GM21526 (cell line): ENCODE data around the gene B9D2.
"Not testable (repeated sequence)": the region's sequence is repeated elsewhere in the genome, so short reads cannot be mapped to it uniquely, and the experiment has no call there.

Experiments
- ATAC-seq: cut with Tn5 transposase; IDR thresholded peaks from one replicate; pipeline ENCODE4 v1.9.1; 2021; ENCODE audit warnings: moderate library complexity; ENCODE audit not compliant: unreplicated experiment, low FRiP score

B9D2 gene

GRCh38 chr19:41356984-41357739, 6.8 kb downstream of the B9D2 start:
- no peak for ATAC-seq

DNA sequence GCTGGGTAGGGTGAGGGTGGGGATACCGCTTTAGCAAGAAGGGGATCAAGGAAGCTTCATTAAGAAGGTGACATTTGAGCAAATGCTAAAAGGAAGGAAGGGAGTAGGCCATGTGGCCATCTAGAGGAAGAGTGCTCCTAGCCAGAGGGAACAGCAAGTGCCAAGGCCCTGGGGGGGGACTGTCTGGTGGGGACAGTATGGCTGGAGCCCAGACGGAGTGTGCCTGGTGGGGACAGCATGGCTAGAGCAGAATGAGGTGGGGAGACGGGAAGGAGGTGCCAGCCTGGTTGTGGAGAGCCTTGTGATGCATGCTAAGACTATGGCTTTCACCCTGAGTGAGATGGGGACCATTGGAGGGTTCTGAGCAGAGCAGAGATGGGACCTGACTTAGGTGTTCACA, 8.1 kb downstream of the B9D2 start:
- no peak for ATAC-seq

DNA sequence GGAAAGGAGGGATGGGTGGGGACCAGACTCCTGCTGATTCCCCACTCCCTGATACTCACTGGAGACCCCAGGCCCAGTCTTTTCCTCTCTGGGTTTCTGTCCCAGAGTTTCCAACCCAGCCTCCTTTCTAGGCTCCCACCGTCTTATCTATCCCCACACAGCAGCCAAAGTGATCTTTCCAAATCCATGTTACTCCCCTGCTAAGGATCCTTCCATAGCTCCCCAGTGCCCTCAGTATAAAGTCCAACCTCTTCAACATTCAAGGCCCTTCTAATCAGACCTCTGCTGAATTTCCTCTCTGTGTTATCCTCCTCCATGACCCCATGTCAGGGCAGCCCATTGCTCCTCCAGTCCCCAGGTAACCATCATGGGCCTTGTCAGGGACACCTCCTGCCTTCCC, 8.9 kb downstream of the B9D2 start:
- ATAC-seq = no peak

DNA sequence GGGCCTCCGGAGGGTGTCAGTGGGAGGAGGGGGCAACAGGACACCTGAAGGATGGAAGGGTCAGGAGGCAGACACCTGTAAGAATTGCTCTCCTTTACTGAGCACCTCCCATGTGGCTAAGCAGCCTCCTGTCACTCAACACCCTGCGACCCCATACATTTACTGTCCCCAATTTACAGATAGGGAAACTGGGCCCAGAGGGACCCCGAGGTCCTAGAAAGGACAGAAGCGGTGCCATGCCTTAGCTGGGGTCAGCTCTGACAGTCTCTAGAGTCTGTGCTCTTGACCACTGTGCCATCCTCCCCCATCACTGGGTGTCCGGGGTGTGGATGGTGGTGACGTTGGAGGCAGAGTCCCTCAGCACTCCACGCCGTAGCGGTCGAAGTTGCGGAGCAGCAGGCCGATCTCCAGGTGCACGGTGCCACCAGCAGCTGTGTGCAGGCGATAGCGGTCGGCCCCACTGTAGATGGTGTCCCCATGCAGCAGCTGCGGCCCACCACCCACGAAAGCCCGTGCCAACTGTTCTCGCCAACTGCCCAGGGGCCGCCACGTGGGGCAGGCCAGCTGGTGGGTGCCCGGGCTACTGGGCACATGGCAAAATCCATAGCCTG, 9.5 kb downstream of the B9D2 start:
- ATAC-seq = peak; percentile 9

- ATAC-seq = peak; percentile 32
Observed at GRCh38 chr19:41353466-41354342, 10.2 kb downstream of the B9D2 start, which contains the start of gene TGFB1. TGFB1 (minus strand) TSS chr19:41353922; CDS start chr19:41353044, 878 bp downstream.

DNA sequence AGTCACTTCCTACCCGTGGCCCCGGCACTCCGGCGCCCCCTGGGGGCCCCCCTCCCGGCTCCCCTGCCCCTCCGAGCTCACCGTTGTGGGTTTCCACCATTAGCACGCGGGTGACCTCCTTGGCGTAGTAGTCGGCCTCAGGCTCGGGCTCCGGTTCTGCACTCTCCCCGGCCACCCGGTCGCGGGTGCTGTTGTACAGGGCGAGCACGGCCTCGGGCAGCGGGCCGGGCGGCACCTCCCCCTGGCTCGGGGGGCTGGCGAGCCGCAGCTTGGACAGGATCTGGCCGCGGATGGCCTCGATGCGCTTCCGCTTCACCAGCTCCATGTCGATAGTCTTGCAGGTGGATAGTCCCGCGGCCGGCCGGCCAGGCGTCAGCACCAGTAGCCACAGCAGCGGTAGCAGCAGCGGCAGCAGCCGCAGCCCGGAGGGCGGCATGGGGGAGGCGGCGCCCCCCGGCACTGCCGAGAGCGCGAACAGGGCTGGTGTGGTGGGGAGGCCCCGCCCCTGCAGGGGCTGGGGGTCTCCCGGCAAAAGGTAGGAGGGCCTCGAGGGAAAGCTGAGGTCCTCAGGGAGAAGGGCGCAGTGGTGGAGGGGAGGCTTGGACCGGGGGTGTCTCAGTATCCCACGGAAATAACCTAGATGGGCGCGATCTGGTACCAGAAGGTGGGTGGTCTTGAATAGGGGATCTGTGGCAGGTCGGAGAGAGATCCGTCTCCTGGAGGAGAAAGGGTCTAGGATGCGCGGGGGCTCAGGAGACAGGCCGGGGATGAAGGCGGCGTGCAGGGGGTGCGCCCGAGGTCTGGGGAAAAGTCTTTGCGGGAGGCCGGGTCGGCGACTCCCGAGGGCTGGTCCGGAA, 11.1 kb downstream of the B9D2 start:
- no peak for ATAC-seq

DNA sequence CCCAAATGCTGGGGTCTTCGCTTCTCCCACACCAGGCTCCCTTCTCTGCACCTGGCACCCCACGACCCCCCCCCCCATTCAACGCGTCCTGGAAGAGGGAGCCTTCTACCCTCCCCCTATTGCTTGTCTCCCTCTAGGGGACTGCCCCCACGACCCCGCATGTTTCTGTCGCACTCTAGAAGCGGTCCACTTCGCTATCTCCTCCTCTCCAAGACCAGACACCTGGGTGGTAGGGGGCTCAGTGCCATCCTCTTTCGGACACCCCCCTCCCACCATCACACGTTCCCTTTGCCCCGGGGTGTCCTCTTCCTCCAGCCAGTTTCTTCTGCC, 11.7 kb downstream of the B9D2 start:
- ATAC-seq = no peak

GRCh38 chr19:41351339-41352245, 12.4 kb downstream of the B9D2 start:
- ATAC-seq = no peak

GRCh38 chr19:41350735-41351338, 13.1 kb downstream of the B9D2 start:
- no peak for ATAC-seq

DNA sequence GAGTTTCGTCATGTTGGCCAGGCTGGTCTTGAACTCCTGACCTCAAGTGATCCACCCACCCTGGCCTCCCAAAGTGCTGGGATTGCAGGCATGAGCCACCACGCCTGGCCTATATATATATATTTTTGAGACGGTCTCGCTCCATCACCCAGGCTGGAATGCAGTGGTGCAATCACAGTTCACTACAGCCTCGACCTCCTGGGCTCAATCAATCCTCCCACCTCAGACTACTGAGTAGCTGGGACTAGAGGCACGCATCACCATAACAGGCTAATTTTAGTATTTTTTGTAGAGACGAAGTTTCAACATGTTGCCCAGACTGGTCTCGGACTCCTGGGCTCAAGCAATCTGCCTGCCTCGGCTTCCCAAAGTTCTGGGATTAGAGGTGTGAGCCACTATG, 17.0 kb downstream of the B9D2 start:
- ATAC-seq = not testable (repeated sequence)

GRCh38 chr19:41344162-41344561, 19.8 kb downstream of the B9D2 start:
- no peak for ATAC-seq

DNA sequence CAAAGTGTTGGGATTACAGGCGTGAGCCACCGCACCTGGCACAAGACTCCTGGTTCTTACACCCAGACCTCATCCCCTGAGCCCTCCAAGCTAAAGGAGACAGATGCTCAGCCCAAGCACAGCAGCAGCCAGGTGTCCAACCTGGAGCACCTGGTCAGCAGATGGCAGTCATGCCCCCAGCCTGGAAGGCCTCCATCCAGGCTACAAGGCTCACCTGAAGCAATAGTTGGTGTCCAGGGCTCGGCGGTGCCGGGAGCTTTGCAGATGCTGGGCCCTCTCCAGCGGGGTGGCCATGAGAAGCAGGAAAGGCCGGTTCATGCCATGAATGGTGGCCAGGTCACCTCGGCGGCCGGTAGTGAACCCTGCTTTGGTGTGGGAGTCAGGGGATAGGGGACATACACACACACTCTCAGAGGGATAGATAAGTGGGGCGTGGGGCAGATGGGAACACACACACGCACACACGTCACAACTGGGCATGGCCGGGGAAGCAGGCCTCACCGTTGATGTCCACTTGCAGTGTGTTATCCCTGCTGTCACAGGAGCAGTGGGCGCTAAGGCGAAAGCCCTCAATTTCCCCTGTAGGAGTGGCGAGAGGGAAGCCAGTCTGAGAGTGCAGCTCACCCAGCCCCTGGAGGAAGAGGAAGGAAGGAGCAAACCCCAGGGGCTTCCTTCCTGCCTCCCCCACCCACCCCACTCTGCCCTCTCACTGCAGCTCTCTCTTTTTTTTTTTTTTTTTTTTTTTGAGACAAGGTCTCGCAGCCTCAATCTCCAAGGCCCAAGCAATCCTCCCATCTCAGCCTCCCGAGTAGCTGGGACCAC, 22.1 kb downstream of the B9D2 start:
- ATAC-seq = no peak

- no peak for ATAC-seq
Observed at GRCh38 chr19:41339936-41340335, 24.0 kb downstream of the B9D2 start.

DNA sequence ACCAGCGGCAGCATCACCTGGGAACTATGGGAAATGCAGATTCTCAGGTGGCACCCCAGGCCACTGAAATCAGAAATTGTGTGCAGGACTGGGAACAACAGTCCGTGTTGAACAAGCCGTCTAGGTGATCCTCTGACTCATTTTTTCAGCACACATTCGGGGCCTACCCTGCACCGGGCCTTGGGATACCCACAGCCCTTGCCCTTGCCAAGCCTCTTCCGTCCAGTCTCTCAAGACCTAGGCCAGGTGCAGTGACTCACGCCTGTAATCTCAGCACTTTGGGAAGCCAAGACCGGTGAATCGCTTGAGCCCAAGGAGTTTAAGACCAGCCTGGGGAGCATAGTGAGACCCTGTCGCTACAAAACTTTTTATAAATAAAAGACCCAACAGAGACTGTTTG, 28.5 kb downstream of the B9D2 start:
- ATAC-seq = no peak

- no peak for ATAC-seq
Observed at GRCh38 chr19:41334793-41335192, 29.2 kb downstream of the B9D2 start.

DNA sequence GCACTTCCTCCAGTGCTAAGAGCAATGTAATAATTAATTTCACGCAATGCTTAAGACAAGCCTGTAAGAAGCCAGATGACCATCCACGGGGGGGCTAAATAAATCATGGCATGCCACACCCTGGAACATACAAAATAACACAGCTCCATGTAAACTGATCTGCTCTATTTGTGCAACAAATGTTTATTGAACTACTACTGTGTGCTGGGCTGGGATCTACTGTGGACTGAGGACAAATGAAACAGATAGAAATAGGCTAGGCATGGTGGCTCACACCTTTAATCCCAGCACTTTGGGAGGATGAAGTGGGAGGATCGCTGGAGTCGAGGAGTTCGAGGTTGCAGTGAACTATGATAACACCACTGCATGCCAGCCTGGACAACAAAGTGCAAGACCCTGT, 31.5 kb downstream of the B9D2 start:
- no peak for ATAC-seq

- no peak for ATAC-seq
Observed at GRCh38 chr19:41332000-41332399, 31.9 kb downstream of the B9D2 start.

DNA sequence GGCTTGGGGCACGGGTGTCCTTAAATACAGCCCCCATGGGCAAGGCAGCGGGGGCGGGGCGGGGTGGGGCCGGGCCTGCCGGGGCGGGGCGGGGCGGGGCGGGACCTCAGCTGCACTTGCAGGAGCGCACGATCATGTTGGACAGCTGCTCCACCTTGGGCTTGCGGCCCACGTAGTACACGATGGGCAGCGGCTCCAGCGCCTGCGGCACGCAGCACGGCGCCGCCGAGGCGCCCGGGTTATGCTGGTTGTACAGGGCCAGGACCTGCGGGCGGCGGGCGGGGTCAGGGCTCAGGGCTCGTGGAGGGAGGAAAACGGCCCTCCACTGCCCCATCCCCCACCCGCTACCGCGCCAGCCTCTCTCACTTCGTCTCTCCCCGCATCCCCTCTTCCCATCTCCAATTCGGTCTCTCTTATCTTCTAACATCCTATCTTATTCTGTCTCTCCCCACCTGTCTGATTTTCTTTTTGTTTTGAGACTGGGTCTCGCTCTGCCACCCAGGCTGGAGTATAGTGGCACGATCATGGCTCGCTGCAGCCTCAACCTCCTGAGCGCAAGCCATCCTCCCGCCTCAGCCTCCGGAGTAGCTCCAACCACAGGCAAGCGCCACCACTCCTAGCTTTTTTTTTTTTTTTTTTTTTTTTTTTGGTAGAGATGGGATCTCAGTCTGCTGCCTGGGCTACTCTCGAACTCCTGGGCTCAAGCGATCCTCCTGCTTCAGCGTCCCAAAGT, 32.8 kb downstream of the B9D2 start:
- no peak for ATAC-seq
